HG02884 (cell line): Measurements from ENCODE around the gene ALDH2.
"Not testable (repeated sequence)": the region's sequence is repeated elsewhere in the genome, so short reads cannot be mapped to it uniquely, and the experiment has no call there.

ENCODE experiments used
- ATAC-seq: cut with Tn5 transposase; IDR thresholded peaks from one replicate; pipeline ENCODE4 v1.9.1; 2021; ENCODE audit warnings: mild to moderate bottlenecking, moderate library complexity; ENCODE audit not compliant: unreplicated experiment

Gene ALDH2

GRCh38 chr12:111758120-111758561 lies 8.6 kb upstream of the ALDH2 start:
- ATAC-seq, result no peak

DNA sequence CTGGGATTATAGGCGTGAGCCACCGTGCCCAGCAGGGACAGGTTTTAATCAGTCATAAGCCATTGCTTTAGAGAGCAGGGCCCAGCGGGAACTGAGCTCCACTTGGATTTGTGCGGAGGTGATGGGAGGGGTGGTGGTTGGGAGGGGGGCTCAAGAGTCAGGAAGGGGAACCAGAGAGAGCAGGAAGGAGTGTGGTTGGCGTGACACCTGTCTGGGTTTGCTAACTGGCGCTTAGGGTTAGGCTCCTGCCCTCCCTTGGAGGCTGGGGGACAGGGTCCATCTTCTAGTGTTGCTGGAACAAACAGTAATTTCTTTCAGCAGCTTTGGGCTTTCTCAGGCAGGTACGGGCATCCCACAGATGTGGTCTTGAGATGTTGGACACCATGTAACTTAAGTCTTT lies 7.5 kb upstream of the ALDH2 start:
- no peak for ATAC-seq

- no peak for ATAC-seq
Observed at GRCh38 chr12:111759991-111760390, 6.7 kb upstream of the ALDH2 start.

DNA sequence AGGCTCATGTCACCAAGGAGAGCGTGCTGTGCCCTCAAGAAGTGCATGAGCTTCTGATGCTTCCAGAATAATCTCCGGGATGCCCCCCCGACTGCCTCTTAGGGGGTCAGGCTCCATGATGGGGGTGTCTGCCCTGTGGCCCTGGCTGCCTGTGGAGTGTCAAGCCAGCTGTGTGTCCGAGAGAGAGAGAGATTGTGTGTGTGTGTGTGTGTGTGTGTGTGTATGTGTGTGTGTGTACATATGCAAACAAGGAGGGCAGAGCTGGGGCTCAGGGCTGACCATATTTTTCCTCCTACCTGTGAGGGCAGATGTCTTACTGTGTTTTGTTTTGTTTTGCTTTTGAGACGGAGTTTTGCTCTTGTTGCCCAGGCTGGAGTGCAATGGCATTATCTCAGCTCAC lies 5.6 kb upstream of the ALDH2 start:
- ATAC-seq, result no peak

GRCh38 chr12:111761706-111762105 lies 5.0 kb upstream of the ALDH2 start:
- peak; percentile 42 for ATAC-seq

DNA sequence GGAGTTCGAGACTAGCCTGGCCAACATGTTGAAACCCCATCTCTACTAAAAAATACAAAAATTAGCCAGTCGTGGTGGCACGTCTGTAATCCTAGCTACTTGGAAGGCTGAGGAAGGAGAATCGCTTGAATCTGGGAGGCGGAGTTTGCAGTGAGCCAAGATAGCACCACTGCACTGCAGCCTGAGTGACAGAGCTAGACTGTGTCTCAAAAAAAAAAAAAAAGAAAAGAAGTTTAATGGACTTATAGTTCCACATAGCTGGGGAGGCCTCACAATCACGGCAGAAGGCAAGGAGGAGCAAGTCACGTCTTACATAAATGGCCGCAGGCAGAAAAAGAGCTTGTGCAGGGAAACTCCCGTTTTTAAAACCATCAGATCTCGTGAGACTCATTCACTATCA lies 3.2 kb upstream of the ALDH2 start:
- ATAC-seq, result not testable (repeated sequence)

GRCh38 chr12:111764120-111764821 lies 2.5 kb upstream of the ALDH2 start:
- ATAC-seq, result no peak

DNA sequence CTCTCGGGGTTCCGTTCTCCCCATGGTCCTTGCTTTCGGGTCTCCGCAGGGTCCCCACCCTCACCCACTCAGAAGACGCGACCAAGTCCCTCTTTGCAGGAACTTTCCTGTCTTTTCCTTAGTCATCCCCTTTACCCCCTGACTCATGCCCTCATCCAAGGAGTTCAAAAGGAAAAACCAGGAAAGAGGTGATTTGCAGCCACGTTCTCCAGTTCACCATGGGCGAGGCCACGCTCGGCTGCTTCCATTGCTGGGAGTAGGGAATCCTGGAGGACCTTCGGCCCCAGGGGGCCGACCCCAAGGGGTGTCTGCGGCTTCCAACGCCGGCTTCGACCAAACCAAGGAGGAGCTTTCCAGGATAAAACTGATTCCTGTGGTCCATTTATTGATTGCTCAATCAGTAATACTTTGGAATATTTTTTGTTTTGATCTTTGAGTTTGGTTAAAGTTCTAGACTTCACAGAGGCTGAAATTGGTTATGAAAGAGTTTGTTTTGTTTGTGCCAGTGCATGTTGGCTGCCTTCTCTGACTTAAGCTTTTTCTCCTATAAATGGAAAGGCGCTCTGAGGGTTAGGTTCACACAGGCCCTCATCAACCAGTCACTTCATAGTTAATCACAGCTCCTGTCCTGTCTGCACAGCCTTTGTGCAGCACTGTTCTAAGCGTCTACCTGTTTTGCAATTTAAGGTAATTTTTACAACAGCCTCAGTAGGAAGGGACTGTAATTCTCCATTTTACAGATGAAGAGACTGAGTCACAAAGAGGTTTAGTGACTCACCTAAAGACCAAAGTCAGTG lies 827 bp downstream of the ALDH2 start:
- ATAC-seq, result no peak

DNA sequence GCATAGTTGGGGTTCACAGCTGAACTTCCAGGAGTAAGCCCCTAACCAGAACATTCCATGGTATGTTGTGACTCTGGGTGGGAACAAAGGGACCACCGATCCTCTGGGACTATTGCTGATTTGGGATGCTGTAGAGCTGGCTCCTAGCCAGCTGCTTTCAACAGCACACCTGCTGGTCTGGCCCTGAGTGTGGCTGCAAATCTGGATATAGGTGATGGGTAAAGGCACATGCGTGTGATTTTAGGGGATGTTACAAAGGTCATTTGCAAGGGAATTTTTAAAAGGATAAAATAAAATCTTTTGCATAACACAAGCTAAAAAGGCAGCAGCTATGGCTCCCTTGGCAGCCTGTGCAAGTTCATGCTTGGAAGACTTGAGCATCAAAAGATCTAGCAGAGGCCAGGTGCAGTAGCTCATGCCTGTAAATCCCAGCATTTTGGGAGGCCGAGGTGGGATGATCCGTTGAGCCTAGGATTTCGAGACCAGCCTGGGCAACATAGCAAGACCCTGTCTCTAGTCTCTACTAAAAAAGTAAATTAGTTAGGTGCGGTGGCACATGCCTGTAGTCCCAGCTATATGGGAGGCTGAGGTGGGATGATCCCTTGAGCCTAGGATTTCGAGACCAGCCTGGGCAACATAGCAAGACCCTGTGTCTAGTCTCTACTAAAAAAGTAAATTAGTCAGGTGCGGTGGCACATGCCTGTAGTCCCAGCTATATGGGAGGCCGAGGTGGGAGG lies 1.6 kb downstream of the ALDH2 start:
- ATAC-seq, result no peak

GRCh38 chr12:111769599-111769998 lies 2.9 kb downstream of the ALDH2 start:
- ATAC-seq, result no peak

GRCh38 chr12:111773801-111774551 lies 7.2 kb downstream of the ALDH2 start:
- ATAC-seq, result no peak

- ATAC-seq, result no peak
Observed at GRCh38 chr12:111775205-111776193, 8.8 kb downstream of the ALDH2 start.

DNA sequence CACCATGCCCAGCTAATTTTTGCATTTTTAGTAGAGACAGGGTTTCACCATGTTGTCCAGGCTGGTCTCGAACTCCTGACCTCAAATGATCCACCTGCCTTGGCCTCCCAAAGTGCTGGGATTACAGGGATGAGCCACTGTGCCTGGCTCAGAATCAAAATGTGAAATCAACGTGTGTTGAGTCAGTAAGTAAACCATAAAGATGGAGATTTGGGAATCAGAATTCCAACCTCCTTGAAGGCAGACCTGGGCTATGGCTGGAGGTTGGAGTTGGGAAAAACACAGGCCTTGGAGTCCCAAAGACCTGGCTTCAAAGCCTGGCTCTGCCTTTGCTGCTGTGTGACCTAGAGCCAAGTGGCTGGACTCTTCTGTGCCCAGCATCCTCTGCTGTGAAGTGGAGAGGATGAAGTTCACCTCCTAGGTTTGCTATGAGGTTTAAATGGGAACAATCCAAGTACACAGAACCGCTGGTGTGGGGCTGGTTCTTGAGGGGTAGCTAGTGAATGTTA lies 10.2 kb downstream of the ALDH2 start:
- no peak for ATAC-seq

DNA sequence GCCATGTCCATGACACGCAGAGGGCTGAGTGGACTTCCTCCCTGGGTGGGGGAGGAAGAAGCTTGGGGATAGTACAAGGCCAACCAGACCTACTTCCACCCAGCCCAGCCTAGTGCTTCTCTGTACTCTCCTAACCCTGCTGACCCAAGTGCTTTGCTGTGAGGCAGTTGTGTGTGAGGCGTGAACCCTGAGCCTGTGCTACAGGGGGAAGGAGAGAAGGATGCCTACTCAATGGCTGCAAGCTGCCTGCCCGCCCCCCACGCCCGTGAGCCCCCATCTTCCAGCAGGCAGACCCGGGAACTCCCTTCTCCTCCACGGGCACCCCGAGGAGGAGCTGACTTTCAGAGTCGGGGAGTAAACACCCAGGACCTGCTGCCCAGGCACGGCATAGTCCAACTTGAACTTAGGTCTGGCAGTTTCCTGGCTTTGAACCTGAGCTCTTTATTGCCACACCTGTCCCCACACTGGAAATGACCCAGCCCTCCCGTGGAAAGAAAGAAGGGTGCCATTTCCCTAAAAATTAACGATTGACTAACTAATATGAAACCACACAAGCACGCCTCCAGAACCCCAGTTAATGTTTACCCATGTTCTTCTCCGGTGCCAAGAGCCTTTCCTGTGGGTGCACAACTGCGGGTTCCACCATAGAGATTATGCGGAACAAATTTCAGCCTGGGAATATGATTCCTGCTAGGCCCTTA lies 10.8 kb downstream of the ALDH2 start:
- ATAC-seq, result no peak

GRCh38 chr12:111780166-111780565 lies 13.4 kb downstream of the ALDH2 start:
- no peak for ATAC-seq

- no peak for ATAC-seq
Observed at GRCh38 chr12:111780615-111781014, 13.9 kb downstream of the ALDH2 start.

DNA sequence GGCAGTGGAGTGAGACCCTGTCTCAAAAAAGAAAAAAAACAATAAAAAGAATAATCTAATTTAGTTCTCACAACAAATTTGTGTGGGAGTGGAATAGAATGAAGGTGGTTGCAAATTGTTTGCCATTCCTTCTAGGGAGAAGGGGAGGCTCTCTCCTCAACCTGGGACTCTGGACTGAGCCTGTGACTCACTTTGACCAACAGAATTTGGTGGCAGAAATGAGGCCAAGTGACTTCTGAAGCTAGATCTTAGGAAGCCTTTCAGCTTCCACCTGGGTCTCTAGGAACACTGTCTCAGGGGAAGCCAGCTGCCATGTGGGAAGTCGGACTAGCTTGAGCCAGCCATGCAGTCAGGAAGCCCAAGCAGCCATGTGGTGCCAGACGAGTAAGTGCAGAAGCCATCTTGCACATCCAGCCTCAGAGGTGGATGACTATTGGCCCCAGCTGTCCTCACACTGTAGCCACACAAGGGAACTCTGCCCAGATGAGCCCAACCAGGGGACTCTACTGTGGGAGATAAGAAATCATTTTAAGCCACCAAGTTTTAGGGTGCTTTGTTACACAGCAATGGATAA lies 14.4 kb downstream of the ALDH2 start:
- ATAC-seq, result no peak

- no peak for ATAC-seq
Observed at GRCh38 chr12:111783046-111783445, 16.3 kb downstream of the ALDH2 start.

- ATAC-seq, result no peak
Observed at GRCh38 chr12:111784953-111785352, 18.2 kb downstream of the ALDH2 start.
